Left renal pelvis (tissue), 4 donors: ENCODE data around the gene LTBP2. TPM values are rescaled to one million over a fixed set of nuclear protein-coding genes. Genes with fewer than 3 reads are reported as not detected.

ENCODE experiments used
- DNase-seq, 4 donors: peaks; one replicate each; pipeline ENCODE4 v3.0.0-alpha.2; 2013; ENCODE audit warnings: low read depth in 4 of 4, low spot score in 3 of 4
- polyA plus RNA-seq, 4 donors: library from polyadenylated mRNA; unstranded; fragments of 120-200 nt; gene quantifications; one replicate each; pipeline ENCODE4 v1.2.1, GENCODE V29; 2013; ENCODE audit not compliant: insufficient read length in 4 of 4

LTBP2 gene
- polyA plus RNA-seq, 4 donors = 2.8 to 96.5 (median 7.9) TPM

GRCh38 chr14:74614508-74615495 lies 2.8 kb upstream of the LTBP2 start:
- DNase-seq = no peak

- no peak for DNase-seq
These were observed 1.3 kb upstream of the LTBP2 start for GRCh38 chr14:74613211-74613914.

- peak in 1 of 4 donors; percentile 55 for DNase-seq
These were observed 449 bp upstream of the LTBP2 start for GRCh38 chr14:74612350-74613021.

GRCh38 chr14:74610866-74611649 lies 979 bp downstream of the LTBP2 start:
- DNase-seq = no peak

- no peak for DNase-seq
These were observed 1.7 kb downstream of the LTBP2 start for GRCh38 chr14:74610199-74610865.

GRCh38 chr14:74609721-74610120 lies 2.3 kb downstream of the LTBP2 start:
- no peak for DNase-seq

GRCh38 chr14:74608959-74609611 lies 3.0 kb downstream of the LTBP2 start:
- peak in 3 of 4 donors; percentile 53 to 56 (median 54) for DNase-seq

- DNase-seq = no peak
These were observed 5.3 kb downstream of the LTBP2 start for GRCh38 chr14:74606727-74607126.

GRCh38 chr14:74605531-74606223 lies 6.4 kb downstream of the LTBP2 start:
- no peak for DNase-seq

GRCh38 chr14:74604911-74605310 lies 7.1 kb downstream of the LTBP2 start:
- DNase-seq = no peak

- no peak for DNase-seq
These were observed 7.9 kb downstream of the LTBP2 start for GRCh38 chr14:74604157-74604556.

- DNase-seq = no peak
These were observed 10.1 kb downstream of the LTBP2 start for GRCh38 chr14:74601982-74602381.

GRCh38 chr14:74599946-74600345 lies 12.1 kb downstream of the LTBP2 start:
- no peak for DNase-seq

GRCh38 chr14:74599321-74599761 lies 12.7 kb downstream of the LTBP2 start:
- DNase-seq = no peak

- no peak for DNase-seq
These were observed 15.1 kb downstream of the LTBP2 start for GRCh38 chr14:74596741-74597450.

- DNase-seq = no peak
These were observed 16.9 kb downstream of the LTBP2 start for GRCh38 chr14:74595006-74595735.

- no peak for DNase-seq
These were observed 17.4 kb downstream of the LTBP2 start for GRCh38 chr14:74594606-74595005.
